ENCODE measurements around the gene ITPR1. TPM values are rescaled to one million over a fixed set of nuclear protein-coding genes. Genes with fewer than 3 reads are reported as not detected.

ITPR1 gene
- total and polyA plus RNA-seq, 10 of the 15 experiments (the other 5 are each of a cell fraction or from before 2014, with no cell fraction given): 12.2 to 239 (median 28.4) TPM

DNA sequence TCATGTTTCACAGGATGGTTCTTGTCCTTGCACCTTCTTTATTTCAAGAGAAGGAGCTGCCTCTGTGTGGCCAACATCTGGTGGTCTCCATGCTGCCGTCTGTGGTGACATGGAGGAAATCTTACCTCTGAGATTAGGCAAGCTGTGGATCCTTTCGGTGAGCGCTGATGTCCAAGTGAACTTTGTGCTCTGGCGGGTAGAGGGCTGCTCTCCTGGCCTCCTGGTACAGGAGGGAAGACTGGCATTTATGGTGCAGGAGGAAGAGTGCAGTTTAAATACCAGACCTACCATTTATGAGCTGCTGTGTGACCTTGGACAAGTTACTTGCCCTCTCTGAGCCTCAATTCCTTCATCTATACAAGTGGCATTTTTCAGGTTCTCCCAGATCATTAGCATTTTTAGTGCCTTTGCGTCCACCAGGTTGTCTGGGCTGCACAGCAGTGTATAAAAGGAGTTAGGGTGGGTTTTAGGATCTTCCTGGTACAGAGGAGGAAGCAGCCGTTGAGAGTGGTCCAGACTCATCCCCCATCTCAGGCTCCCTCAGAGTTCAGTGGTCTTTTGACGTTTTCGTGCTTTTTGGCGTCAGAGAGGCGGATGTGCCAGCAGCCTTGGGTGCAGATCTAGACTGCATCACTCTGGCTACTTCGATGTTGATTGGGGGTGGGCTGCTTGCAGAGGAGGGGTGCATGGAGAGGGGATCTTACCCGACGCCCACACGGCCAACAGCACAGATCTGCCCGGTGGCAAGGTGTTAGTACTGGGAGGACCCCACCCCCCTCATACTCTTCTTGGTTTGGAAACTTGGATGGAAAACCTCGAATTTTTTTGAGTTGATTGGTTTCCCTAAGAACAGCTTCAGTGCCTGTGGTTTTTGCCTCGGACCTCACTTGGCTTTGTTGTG, 162.2 kb downstream of the ITPR1 start:
- TF ChIP-seq, protein P1, sequence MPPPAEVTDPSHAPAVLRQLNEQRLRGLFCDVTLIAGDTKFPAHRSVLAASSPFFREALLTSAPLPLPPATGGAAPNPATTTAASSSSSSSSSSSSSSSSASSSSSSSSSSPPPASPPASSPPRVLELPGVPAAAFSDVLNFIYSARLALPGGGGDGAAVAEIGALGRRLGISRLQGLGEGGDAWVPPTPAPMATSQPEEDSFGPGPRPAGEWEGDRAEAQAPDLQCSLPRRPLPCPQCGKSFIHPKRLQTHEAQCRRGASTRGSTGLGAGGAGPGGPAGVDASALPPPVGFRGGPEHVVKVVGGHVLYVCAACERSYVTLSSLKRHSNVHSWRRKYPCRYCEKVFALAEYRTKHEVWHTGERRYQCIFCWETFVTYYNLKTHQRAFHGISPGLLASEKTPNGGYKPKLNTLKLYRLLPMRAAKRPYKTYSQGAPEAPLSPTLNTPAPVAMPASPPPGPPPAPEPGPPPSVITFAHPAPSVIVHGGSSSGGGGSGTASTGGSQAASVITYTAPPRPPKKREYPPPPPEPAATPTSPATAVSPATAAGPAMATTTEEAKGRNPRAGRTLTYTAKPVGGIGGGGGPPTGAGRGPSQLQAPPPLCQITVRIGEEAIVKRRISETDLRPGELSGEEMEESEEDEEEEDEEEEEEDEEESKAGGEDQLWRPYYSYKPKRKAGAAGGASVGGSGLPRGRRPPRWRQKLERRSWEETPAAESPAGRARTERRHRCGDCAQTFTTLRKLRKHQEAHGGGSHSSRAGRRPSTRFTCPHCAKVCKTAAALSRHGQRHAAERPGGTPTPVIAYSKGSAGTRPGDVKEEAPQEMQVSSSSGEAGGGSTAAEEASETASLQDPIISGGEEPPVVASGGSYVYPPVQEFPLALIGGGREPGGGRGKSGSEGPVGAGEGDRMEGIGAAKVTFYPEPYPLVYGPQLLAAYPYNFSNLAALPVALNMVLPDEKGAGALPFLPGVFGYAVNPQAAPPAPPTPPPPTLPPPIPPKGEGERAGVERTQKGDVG (CRISPR knock-in tag; IDR thresholded peaks at IDR 0.05): no peak
- TF ChIP-seq RBBP5 (conservative IDR thresholded peaks at IDR 0.05): no peak
- TF ChIP-seq GABPA (IDR thresholded peaks at IDR 0.05; ENCODE audit: low read depth): no peak
- in situ Hi-C loops (cut with MboI): no loop called here
- ATAC-seq (no peak), DNase-seq (ENCODE audit: low read depth, low spot score) (no peak), FAIRE-seq (no peak)
- Histone ChIP-seq H3K79me2 (ENCODE audit: control insufficient read depth, insufficient read depth, low read length) (no peaks in the 10 kb centered on the region), H3K27ac (ENCODE audit: control insufficient read depth, insufficient read depth) (no peak overlapping the region), H3K36me3 (ENCODE audit: control insufficient read depth in 2 of 2, insufficient read depth in 2 of 2, low read length in 1 of 2) (peaks cover 5 to 16% of the 10 kb centered on the region in 2 experiments), H3K4me3 (no peak overlapping the region), H3K4me1 (ENCODE audit: control insufficient read depth, insufficient read depth, low read length) (no peaks in the 10 kb centered on the region), H3K9ac (ENCODE audit: control insufficient read depth, insufficient read depth, low read length) (no peak overlapping the region), H3K4me2 (ENCODE audit: control insufficient read depth, insufficient read depth) (no peak overlapping the region), H3K27me3 (replicated peaks in 1 of 2; ENCODE audit: control insufficient read depth in 2 of 2, insufficient read depth in 2 of 2, low read length in 1 of 2) (no peaks in the 10 kb centered on the region), H4K20me1 (ENCODE audit: control insufficient read depth, insufficient read depth) (no peaks in the 10 kb centered on the region), H3K9me3 (replicated peaks; ENCODE audit: control insufficient read depth, insufficient read depth, low read length) (no peaks in the 10 kb centered on the region), H2AFZ (ENCODE audit: control insufficient read depth, low read depth, low read length) (no peak overlapping the region)
- intact Hi-C loops (cut with micrococcal nuclease; ENCODE audit: unreplicated experiment): no loop called here
- WGBS (ENCODE audit: insufficient coverage, insufficient replicate concordance, low lambda C conversion rate, missing lambda C conversion rate): 76% methylated on average over 17 of the region's 17 CpGs
- POLR2A ChIA-PET: no interaction called here
- CTCF ChIA-PET: interaction anchor here (1.0 kb wide), 1 partner anchor 26 kb away, joined by 3 read pairs; no protein-coding TSS in a partner anchor
- SMC1A ChIA-PET (ENCODE audit: uncharacterized antibody, unreplicated experiment): no interaction called here
- RAD21 ChIA-PET (ENCODE audit: unreplicated experiment): no interaction called here
- BruUV-seq (replicated peaks): no TSS peak

All from GM12878 (cell line).